Measurements from ENCODE around the gene TSEN15.
"Not testable (repeated sequence)": the region's sequence is repeated elsewhere in the genome, so short reads cannot be mapped to it uniquely, and the experiment has no call there.

Gene TSEN15

DNA sequence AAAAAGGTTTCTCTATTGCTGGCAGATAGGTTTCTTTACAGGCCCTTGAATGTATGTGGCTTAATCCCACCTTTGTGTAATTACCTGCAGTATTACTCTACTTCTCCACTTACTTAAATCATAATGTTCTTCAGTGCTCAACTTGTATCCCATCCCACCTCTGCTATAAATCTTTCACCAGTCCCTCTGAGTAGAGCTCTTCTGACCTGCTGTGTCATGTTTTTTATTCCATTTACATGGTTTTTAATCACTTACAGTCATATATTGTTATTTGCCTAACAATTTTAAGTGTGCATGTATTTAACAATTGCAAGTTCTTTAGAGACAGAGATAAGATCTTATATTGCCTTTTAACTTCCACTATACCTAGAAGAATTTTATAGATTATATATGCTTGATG is 2.4 kb downstream of the TSEN15 start:
- DNase-seq (ENCODE audit: low spot score): no peak

DNA sequence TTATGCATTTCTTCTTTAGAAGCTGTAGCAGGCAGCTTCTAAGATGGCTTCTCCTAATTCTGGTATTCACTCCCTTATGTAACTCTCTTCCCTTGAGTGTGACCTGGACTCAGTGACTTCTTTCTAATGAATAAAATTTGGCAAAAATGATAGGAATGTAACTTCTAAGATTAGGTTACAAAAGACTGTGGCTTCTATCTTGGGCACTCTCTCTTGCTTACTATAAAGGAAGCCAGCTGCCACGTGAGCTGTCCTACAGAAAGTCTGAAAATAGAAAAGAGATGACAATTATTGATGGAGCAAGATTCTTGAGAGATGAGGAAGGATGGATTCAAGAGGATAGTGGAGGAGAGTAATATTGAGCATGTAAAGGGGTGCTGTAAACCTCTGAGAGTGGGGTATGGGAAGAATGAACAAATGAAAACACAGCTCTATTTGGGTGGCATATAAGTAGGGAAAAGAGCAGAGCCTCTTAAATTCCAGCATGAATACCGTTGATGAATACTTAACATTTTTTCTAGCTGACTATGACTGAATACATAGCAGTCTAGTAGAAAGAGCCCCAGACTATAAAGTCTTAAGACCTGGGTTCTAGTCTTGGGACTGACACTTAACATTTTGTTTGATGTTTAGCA is 5.5 kb downstream of the TSEN15 start:
- DNase-seq (ENCODE audit: low spot score): no peak

DNA sequence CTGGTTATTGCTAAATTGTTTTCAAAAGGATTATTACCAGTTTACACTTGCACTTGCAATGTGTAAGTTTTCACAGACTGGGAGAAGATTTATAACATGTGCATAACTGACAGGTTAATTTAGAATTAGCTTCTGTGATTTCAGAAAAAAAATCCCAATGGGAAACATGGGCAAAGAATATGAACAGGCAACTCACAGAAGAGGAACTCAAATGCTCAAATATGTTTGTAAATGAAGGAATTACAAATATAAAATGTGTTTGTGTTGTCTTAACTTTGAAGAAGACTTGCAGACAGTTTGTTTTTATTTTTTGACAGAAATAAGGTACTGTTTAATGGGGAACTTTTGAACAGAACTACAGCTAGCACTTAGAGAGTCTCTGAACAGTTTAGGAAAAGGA is 8.4 kb downstream of the TSEN15 start:
- DNase-seq (ENCODE audit: low spot score): no peak

DNA sequence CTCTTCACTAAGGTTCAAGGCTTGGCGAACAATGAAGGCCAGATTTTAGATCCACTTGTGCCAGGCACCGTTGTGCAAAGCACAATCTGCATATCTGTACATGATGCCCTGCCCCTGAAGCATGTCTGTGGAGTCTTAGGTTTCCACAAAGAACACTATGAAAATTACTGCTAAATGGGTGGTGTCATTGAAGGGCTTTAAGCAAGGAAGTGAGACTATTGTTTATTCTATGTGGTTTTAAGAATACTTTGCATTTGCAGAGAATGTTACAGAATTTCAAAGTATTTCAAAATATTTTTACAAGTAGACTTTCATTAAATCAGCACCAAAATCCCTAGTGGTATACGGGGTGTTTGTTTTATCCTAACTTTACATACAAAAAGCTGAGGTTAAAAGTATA is 8.8 kb downstream of the TSEN15 start:
- DNase-seq (ENCODE audit: low spot score): no peak

DNA sequence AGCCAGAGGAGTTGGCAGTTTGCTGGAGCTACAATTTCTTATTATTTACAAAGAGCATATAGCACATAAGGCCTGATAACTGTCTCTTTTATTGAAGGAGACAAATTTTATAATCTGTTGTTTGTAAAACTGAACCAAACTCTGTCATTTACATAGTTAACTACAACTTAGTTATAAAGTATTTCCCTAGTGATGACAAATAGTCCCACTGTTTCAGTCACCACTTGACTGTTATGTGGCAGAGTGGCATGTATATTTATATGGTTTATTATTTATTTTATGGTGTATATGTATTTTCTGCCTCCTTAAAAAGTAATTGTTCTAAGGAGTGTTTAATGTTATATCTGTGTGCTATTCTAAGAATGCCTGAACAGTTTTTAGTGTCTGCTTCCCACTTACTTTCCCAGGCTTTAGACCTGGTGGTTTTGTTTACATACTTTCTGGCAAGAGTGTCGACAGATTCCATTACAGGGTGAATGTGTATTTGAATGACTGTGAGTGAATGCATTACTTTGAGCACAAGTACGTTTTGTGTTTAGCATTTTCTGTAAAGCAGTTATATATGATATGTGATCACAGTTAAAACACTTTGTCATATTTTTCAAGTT is 10.0 kb downstream of the TSEN15 start:
- no peak for DNase-seq (ENCODE audit: low spot score)

DNA sequence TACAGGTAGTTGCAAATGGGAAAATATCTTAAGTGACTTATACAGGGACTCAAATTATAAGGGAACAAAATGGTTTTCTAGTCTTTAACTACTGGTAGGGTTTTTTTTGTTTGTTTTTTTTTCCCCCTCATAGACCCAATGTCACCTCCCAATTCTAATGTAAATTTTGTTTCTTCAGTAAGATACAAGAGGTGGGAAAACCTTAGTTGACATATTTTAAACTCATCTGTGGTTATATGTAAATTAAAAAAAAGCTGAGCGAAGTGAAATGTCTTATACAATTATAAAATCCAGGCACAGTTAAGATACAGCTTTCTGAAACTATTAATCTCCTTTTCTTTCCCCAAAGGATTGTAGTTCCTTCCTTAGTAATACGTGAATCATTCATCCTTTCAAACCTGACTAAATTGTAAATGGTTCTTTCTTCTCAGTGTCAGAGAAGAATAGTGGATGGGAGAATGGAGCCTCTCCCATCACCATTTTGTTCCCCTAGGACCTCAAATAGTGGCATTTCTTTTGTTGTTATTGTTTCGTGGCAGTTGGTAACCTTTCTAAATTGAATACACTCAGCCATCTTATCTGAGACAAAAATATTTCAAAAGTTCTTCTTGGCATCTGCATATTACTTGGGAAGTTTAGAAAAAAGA is 11.2 kb downstream of the TSEN15 start:
- no peak for DNase-seq (ENCODE audit: low spot score)

DNA sequence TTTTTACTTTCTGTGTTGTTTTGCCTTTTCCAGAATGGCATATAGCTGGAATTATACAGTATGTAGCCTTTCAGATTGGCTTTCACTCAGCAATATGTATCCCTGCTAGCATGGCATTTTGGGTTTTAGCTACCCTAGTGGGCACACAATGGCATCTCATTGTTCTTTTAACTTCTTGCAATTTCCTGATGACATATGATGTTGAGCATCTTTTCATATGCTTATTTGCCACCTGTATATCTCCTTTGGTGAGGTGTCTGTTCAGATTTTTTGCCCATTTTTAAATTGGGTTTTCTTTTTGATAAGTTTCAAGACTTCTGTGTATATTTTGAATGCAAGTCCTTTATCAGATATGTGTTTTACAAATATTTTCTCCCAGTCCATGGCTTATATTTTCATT is 14.0 kb downstream of the TSEN15 start:
- no peak for DNase-seq (ENCODE audit: low spot score)

DNA sequence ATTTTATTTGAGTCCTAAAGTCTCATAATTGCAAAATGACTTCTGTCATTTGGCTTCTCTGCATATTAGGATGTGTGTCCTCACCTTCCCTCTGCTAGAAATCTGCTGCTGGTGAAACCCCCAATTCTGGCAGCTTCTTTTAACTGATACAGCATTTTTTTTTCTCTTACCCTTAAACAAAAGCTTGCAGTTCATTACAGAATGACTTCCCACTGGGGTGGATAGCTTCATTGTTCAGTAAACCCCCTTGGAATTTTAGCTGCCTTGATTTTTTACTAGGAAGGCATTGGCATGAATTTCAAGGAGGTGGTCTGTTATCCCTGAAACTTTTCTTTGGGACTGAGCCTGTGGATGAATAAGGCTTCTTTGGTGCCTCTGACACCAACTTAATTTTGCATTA is 16.8 kb downstream of the TSEN15 start:
- DNase-seq (ENCODE audit: low spot score): no peak

DNA sequence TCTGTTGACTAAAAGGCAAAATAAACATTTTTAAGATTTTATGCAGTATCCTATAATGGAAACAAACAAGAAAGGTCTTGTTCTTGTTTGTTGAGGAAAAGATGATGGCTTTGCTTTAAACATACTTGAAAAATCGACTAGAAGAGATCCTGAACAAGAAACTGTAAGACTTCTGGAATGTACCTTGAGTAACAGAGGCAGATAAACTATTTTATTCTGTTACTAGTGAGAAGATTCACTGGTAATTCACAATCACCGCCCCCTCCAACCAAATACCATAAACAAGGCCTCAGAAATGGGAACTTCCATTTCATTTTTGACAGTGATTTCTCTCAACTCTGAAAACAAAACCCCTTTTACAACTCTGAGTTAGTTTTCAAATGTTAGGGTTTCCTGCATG is 18.1 kb downstream of the TSEN15 start:
- DNase-seq (ENCODE audit: low spot score): no peak

DNA sequence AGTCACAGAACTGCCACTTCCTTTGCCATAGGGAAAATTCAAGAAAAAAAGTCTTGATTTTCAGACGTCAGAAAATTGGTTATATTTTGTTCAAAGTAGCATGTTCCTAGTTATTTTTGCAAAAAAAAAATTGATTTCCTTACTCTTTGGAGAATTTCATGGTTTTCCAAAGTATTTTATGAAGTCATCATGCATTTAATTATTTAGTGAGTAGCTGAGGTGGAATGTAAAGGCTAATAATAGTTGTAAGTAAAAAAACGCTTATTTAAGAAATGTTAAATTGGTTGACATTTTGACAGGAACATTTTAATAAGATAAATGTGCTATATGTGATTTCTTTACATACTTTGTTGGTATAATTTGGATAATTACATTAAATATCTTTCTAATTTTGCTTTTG is 20.8 kb downstream of the TSEN15 start:
- no peak for DNase-seq (ENCODE audit: low spot score)

DNA sequence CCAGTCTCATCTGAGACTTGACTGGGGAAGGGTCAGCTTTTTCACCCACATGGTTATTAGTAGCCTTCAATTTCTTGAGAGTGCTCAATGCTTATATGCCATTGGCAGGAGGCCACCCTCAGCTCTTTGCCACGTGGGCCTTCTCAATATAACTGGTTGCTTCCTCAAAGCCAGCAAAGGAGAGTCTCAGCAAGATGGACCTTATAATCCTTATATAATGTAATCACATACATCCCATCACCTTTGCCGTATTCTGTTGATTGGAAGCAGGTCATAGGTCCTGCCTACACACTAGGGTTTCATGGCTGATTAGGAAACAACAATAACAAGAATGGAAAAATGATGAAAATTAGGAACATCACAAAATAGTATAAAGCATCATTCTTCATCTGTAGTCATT is 22.9 kb downstream of the TSEN15 start:
- DNase-seq (ENCODE audit: low spot score): no peak

DNA sequence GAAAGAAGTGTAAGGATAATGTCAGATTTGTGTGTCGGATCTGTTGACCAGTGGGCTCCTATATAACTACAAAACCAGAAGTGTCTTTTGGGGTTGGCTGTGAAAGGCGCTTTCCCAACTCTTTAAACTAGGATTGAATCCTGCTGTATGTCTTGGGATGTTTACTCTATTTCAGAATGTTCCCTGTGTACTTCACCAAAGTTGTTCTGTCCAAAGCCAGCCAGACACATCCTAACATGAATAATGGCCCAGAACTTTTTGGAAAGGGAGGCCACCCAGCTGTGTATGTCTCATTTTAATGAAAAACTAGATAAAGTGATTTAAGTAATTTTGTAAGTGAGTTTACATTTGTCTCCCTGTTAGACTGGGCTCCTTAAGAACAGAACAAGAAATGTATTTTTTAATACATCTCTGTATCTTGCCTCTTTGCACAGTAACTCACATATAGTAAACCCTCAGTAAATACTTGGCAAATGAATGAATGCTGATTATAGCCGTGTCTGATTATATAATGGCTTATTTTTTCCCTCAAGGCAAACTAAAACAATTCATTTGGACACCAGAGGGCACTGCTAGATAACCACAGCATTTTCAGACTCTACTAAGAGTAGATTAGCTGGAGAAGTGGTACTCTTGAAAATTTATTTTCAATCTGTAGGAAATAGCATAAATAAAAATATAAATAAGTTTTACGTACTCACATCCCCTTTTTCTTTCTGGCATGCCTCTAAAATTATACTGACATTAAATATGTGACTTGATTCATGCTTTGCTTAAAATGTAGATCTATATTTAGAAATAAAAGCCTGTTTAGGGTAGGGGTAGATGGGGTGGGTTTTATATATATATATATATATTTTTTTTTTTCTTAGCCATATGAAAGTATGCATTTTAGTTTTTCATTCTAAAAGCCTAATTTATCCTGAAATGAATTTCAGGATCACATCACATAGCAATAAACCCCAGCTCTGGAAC is 23.8 kb downstream of the TSEN15 start:
- DNase-seq (ENCODE audit: low spot score): no peak

DNA sequence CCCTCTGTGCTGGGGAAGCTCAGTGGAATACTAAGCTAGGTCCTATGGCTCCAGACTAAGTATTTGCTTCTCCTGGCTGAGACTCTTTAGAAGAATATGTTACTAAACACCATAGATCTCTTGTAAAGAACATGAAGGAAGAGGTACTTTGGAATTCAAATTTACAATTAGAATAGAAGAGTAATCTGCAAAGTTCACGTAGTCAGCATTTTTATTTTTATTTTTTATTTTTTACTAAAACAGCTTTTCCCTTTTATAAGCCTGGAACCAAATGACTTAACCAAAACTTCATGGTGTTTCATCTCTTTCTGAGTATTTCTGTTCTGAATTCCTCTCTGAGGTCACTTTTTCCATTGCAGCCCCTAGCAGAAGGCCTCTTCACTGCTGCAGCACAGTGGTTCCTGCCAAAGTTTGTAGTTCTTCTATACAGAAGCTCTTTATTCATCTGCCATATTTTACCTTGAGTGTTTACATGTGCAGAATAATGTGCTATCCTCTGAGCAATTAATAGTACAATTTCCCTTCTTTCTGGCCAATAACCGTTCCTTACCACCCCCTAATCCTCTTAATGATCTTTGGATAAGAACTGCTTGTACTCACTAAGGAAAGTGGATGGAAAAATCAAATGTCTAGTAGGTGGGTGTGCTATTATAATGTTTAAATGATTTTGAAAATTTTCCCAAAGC is 27.2 kb downstream of the TSEN15 start:
- no peak for DNase-seq (ENCODE audit: low spot score)

DNA sequence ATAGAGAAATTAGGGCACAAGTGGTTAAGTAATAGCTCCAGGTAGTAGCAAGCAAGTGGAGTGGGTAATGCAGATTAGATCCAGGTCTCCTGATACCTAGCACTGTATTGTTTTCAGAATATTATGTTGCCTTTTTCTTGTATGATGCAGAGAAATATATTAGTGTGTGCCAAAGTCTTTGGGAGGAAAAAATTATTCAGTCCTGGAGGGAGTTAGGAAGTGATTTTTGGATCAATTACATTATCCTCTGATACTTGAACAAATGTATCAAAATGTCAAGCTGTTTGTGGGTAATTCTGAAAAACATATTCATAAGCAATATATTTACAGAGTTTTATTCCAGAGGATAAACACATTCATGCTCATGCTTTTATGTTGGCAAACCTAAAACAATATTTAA is 28.8 kb downstream of the TSEN15 start:
- DNase-seq (ENCODE audit: low spot score): no peak

DNA sequence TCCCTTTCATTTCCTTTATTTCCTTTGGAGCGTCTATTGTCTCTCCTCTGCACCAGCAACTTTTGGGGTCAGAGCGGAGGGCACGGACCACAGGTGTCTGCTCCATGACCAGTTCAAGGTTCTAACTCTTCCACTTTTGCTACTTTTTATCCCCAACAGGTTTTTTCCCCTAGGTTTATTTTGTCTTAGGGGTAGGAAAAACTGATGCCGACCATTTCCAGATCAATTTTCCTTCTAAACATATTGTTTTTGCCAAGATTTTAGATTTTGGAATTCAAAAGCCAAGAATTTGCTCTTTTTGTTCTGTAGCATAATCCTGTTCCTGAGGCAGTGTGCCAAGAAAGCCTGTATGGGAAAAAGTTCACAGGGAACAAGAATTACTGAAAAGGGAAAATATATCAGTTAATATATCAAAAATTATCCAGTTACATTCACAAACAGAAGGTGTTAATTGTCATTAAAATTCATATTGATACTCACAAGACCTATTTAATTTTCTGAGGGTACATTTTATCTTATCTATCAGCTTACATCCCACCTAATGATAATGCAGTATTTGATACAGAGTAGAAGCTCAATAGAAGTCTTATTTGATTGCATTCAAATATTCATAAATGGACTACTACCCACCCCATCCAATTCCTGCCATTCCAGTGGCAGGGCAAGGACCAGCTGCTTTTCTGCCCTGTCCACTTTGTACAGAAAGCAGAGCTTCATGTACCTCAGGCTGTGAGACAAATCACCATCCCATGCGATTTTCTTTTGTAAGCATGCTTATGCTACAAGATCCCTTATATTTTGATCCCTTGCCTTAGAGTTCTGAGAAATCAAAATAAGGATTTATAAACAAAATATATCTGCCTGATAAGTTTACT is 31.2 kb downstream of the TSEN15 start:
- DNase-seq (ENCODE audit: low spot score): no peak

DNA sequence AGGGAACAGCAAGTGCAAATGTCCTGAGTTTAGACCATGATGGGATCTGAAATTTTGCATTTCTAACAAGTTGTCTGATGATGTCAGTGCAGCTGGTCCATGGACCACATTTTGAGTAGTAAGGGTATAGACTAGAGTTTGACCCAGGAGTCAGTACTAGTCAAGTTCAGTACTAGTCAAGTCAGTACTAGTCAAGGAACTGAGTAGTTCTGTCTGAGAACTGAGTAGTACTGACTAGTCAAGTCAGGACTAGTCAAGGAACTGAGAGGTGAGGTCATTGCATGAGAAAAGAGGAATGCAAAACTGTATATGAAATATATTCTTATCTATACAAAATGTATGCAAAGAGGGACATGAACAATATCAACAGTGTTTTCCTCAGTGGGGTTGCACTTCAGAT is 34.1 kb downstream of the TSEN15 start:
- no peak for DNase-seq (ENCODE audit: low spot score)

DNA sequence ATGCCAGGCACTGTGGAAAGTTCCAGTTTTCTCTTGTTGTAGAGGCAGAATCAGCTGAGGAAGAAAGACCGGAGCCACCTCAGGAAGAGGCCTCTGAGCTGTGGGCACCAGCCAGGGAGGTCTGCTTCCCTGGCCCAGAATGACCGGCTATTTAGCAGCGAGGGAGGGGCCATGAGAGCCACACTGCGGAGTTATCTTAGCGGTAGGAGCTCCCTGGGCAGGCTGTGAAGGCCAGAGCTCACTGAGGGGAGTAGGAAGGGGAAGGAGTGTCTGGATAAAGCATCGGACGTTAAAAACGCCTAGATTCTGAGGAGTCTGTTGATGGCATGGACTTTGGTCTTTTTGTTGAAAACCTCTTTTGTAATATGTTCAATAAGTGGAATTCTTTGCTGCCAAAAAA is 36.5 kb downstream of the TSEN15 start:
- DNase-seq (ENCODE audit: low spot score): no peak

DNA sequence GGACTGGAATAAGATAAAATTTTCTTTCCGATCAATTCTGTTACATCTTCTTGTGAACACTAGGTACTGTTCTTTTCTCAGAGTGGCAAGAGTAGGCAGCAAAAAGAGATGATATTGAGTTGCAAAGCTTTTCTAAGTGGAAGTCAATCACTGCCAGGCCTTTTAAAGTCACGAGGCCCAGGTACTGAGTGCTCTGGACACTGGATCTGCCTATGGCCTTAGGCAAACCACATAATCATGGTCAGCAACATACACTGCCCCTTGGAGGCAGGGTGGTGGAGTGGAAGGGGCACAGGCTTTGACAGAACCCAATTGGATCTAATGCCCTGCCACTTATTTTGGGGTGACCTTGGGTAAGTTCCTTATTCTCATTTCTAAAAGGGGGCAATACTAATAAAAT is 41.5 kb downstream of the TSEN15 start:
- DNase-seq (ENCODE audit: low spot score): no peak

DNA sequence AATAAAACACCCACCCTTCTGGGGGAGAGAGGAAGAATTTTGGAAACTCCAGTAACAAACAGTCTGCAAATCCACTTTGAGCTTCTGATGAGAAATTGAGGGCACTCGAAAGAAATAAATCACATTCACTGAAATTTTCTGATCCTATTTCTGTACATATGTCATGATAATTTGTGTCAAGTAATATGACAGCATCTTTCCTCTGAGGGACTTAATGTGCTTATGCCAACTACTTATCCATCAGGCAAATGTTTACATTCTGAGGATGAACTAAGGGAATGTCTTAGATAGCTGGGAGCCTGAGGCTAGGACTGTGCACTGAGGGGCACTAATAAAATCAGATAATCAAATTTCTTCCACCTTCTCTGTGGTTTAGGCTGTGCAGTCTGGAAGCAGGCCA is 44.5 kb downstream of the TSEN15 start:
- no peak for DNase-seq (ENCODE audit: low spot score)

DNA sequence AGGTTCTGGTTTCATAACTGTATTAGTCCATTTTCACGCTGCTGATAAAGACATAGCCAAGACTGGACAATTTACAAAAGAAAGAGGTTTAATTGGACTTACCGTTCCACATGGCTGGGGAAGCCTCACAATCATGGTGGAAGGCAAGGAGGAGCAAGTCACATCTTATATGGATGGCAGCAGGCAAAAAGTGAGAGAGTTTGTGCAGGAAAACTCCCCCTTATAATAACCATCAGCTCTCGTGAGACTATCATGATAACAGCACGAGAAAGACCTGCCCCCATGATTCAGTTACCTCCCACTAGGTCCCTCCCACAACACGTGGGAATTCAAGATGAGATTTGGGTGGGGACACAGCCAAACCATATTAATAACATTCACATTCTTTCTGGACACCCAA is 45.0 kb downstream of the TSEN15 start:
- DNase-seq (ENCODE audit: low spot score): not testable (repeated sequence)

DNA sequence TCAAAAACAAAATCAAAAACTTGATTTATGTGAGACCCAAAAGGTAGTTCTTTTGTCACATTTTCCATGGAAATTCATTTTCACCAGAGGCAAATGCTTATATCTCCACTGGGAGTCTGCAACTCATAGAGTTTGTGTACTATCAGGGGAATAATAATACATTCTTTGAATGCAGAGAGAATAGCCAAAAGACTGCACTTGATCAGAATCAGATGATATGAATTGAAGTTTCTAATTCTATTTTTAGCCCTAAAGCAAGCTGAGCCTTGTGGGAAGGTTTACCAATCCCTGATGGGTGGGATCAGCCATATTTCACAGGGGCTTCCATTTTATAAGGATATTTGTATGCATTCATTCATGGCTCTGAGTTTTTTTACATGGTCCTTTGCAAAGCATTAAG is 49.6 kb downstream of the TSEN15 start:
- no peak for DNase-seq (ENCODE audit: low spot score)
